Transverse colon (tissue), 4 donors: Measurements from ENCODE around the gene GDPD5.

Experiments used
- CTCF ChIP-seq, 5 experiments: fragments of 200-600 bp in 3 of 5; fragments of 450-650 bp in 2 of 5; sonication (generic) in 3 of 5; IDR thresholded peaks; 1 replicate in 2 of 5; 2 replicates in 3 of 5; pipeline ENCODE4 v1.5.1; 2016 to 2017; ENCODE audit warnings: antibody characterized with exemption in 5 of 5, inconsistent platforms in 3 of 5, mild to moderate bottlenecking in 2 of 5, moderate library complexity in 1 of 5
- EP300 ChIP-seq: sonication (generic); formaldehyde crosslinking; IDR thresholded peaks from one replicate; pipeline ENCODE4 v1.6.1; 2017; ENCODE audit warnings: antibody characterized with exemption, low read depth
- POLR2AphosphoS5 ChIP-seq, 3 donors: sonication (generic); formaldehyde crosslinking; IDR thresholded peaks; one replicate each; pipeline ENCODE4 v1.6.1; 2016; ENCODE audit warnings: antibody characterized with exemption in 3 of 3

DNA sequence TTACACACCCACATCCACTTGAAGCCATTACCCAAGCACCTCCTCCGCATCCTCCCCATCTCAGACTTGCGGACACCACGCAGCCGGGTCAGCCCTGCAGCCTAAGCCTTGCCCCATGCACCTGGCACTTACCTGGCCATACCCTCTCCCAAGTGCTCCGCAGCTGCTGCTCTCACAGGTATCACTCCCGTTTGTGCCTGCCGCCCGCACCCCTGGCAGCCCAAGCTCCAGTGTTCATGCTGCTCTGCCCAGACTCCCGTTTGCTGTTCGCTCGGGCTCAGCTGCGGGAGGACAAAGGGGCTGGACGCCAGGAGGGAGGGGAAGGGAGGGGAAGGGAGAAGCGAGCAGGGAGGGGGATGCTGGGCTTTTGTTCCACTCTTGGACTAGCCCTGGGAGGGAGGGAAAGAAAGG lies 92.8 kb downstream of the GDPD5 start, which contains the start of gene KLHL35:
- TF ChIP-seq CTCF (IDR thresholded peaks at IDR 0.05) (no peak), EP300 (no peak), POLR2AphosphoS5 (IDR thresholded peaks at IDR 0.05) (no peak)
